HL-60/S4 treated with retinoic acid at 250 ng/mL for 4 days and 3 days (cell line): ENCODE data around the gene CRADD.
"Not testable (repeated sequence)": the region's sequence is repeated elsewhere in the genome, so short reads cannot be mapped to it uniquely, and the experiment has no call there.

Source experiments
- in situ Hi-C: fragments of 300-500 bp; cut with MboI; formaldehyde crosslinking; loops from 2 replicates; pipeline ENCODE4 v1.7.0; 2022; ENCODE audit warnings: low sequenced_read_pairs

The CRADD gene

DNA sequence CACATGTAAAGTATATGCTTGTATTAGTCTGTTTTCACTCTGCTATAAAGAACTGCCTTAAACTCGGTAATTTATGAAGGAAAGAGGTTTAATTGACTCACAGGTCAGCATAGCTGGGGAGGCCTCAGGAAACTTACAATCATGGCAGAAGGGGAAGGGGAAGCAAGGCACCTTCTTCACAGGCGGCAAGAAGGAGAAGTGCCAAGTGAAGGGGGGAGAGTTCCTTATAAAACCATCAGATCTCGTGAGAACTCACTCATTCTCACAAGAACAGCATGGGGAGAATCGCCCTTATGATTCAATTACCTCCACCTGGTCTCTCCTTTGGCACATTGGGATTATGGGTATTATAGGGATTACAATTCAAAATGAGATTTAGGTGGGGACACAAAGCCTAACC, 241.7 kb downstream of the CRADD start:
- in situ Hi-C loops, result no loop called here

DNA sequence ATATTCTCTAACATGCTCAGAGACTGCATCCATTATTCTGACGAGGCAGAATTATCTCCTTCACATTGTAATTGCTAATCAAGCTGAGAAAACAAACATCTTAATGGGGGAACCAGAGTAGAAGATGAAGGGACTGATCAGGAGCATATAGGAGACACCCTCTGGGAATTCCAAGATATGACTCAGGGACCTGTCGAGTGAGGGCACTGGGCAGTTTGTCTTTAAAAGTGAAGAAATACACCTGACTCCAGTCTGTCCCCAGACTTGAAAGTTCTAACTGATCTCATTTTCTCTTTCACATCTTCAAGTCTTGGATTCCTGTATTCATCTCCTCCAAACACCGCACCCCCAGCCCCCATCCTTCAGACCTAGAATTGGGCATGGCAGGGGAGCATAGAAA, 244.3 kb downstream of the CRADD start:
- in situ Hi-C loops, result no loop called here

DNA sequence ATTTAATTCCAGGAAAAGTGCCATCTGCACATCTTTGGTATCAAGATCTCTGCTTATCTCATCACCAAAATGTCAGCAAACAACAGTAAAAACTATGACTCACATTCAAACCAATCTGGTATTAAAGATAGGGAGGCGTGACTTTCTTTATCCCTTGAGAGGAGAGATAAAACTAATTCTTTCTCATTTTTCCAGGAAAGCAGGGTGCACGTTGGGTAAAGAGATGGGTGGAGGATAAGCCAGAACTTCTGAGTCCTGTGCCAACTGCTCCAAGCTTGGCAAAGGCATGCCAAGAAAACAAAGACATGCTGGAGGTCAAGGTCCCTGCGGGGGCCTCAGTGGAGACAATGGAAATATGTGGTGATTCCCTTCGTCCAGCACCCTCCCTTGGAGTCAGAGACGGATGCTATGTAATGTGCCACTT, 245.4 kb downstream of the CRADD start:
- in situ Hi-C loops, result no loop called here

DNA sequence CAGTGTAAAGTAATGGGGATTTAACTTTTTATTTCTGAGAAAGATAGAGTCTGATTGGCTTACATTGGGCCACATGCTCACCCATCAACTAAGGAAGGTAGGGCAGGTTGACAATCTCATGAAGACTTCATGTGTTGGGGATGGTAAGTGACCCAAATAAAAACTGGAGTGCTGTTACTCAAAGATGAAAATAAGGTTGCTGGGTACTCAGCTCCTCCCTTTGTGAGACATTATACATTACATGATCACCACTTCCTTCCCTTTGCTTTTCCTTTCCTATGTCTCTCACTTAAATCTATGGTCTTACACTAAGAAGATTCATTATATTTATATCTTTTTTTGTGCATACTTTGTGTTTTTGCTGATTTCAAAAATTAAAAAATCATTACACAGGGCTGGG, 247.2 kb downstream of the CRADD start:
- in situ Hi-C loops, result no loop called here

DNA sequence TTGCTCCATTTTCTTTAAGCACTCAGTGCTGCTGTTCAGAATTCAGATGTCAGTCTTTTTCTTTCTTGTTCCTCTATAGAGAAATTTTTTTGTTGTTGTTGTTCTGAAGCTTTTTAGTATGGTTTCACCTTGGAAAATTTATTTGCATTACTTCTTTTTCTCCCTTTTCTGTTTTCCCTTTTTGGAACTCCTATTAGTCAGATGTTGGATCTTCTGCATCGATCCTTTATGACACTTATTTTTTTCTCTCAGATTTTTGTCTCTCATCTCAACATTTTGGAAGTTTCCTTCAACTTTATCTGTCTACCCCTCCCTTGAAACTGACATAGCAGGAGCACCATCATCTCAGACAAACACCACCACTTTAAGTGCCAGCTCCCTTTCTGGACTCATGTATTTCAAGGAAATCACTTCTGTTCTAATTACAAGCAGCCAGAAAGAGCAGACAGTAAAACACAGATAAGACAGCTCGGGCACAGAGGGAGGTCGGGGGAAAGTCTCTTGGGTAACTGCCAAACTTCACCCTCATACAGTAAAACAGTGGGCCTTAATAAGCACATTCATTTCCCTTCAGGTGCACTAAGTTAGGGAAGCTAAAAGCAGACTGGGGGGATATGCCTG, 248.5 kb downstream of the CRADD start:
- in situ Hi-C loops, result no loop called here

DNA sequence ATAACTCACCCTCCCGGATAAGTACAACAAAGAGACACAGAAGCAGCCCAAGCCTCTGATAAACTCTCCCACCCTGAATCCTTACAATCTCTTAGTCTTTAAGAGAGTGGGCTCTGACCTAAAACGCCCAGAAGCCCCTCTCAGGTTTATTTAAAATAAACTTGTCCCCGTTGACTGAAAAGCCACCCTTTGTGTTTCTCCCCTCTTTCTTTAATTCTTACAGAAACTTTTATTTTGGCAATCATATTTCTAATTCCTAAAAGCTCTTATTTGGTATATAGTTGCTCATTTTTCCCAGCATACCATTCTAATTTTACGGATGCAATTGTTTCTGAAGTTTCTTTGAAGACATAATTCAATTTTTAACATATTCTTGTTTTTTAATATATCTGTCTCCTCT, 249.1 kb downstream of the CRADD start:
- in situ Hi-C loops, result no loop called here

DNA sequence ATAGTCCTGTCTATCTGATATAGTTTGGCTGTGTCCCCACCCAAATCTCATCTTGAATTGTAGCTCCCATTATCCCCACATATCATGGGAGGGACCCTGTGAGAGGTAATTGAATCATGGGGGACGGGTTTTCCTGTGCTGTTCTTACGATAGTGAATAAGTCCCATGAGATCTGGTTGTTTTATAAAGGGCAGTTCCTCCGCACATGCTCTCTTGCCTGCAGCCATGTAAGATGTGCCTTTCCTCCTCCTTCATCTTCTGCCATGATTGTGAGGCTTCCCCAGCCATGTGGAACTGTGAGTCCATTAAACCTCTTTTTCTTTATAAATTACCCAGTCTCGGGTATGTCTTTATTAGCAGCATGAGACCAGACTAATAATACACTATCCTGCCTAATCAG, 251.9 kb downstream of the CRADD start:
- in situ Hi-C loops, result not testable (repeated sequence)

DNA sequence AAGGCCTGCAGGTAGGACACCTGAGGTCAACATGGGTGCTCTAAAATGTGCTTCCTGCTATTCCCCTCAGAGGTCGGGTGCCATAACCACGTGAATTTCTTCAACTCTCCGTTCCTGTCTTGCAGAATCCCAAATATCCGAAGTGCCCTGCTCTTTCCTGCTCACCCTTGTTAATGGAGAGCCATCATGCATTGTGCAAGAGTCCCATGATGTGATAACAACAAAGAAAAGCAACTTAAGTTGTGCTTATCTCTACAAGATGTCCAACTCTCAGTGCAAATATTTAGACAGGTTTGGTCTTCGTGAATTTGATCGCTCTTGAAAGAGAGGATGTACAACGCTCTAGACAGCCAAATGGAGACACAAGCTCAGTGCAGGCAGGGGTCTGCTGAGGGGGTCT, 260.6 kb downstream of the CRADD start:
- in situ Hi-C loops, result no loop called here

DNA sequence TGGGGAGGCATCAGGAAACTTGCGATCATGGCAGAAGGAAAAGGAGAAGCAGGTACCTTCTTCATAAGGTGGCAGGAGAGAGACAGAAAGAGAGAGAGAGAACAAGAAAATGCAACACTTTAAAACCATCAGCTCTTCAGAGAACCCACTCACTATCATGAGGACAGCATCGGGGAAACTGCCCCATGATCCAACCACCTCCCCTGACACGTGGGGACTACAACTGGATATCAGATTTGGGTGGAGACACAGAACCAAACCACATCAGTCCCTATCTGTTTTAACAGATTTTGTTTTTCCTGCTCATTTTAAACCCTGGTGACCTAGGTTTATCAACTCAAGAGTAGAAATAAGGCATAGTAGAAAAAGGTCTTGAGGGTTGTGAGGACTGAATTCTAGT, 261.1 kb downstream of the CRADD start:
- in situ Hi-C loops, result no loop called here

DNA sequence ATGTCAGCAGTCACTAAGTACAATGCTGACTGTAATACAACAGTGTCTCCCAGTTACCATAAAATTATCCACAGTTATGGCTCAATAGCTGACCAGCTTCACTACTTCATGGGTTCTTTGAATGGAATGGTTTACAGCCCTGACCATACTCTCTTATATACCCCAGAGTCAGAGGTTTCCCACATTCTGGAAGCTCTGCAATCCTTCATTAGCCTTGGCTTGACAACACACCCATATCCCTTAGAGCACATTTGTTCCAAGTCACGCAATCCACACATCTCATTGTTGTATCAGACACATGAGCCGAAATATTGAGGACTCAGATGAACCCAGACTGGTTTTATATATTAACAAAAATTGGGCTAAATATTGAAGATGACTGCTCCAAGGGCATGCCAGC, 261.8 kb downstream of the CRADD start:
- in situ Hi-C loops, result no loop called here

DNA sequence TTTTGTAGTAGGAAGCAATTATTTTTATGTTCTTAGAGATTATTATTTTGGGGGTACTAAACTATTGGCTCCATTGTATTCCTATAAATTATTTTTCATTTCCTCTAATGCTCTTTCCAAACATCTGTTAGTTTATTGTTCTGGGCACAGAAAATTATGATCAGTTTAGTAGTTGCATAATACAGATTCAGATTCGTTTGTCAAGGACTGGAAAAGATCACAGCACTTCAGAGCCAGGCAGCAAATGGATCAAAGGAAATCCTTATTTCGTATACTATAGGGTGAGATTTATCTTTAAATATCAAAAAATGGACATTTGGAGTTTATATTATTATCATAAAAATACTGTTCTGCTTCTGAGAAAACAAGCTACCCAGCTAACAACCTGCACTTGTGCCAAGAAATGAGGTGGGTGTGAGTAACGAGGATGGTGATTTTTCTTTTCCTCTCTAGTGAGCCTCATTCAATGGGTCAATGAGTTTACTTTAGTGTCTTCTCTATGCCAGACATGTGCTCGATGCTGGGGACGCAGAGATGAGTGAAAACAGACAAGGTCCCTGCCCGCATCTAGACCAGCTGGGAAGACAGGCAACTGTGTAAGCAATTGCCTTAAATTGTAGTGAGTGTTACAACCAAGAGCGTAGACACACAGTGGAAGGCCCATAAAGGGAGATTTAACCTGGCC, 262.6 kb downstream of the CRADD start:
- in situ Hi-C loops, result no loop called here

DNA sequence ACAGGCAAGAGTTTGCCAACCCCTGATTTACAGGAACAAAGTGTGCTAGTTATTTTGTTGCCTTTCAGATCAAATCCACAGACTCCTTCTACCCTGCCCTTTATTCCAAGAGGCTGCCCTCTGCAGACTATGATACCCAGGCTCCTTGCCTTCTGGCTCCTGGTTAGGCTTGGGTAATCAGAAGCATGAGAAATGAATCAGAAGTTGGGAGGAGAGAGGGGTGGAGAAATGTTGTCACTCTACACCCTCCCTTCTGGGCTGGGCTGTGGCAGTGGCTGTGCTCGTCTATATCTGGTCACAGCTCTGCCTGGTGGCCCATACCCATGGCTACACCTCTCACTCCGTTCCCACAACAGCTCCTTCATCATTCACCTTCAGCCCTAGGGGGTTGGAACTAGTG, 266.6 kb downstream of the CRADD start:
- in situ Hi-C loops, result no loop called here

DNA sequence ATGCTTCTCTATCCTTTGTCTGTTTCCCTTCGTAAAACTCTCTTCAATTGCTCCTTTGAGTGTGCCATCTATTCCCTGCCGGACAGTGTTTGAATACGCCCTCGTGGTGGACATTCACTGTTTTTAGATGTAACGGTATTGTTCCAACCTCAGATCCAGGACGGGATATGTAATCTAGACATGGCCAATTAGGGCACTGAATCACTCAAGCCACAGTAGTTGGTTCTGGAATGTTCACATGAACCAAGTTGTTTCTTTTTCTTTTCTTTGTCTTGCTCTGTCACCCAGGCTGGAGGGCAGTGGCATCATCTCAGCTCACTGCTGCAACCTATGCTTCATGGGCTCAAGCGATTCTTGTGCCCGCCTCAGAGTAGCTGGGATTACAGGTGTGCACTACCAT, 267.0 kb downstream of the CRADD start:
- in situ Hi-C loops, result no loop called here
